HepG2 (cell line): Measurements from ENCODE around the gene ATP11A. TPM values are rescaled to one million over a fixed set of nuclear protein-coding genes. Genes with fewer than 3 reads are reported as not detected.

Experiments used
- ATRX ChIP-seq: sonication (generic); formaldehyde crosslinking; IDR thresholded peaks from 2 replicates; pipeline ENCODE4 v1.4.0; 2020; ENCODE audit warnings: missing genetic modification reagents, borderline replicate concordance
- BATF2 ChIP-seq: sonication (generic); formaldehyde crosslinking; IDR thresholded peaks from 2 replicates; pipeline ENCODE4 v1.8.0; 2022; ENCODE audit warnings: mild to moderate bottlenecking, missing genetic modification reagents, moderate library complexity
- CSRNP1 ChIP-seq: sonication (generic); formaldehyde crosslinking; IDR thresholded peaks from 2 replicates; pipeline ENCODE4 v1.8.1; 2023; ENCODE audit warnings: mild to moderate bottlenecking, missing genetic modification reagents
- ISX ChIP-seq: sonication (generic); formaldehyde crosslinking; conservative IDR thresholded peaks from 2 replicates; pipeline ENCODE4 v1.5.0; 2020; ENCODE audit warnings: missing genetic modification reagents
- LRRFIP1 ChIP-seq: sonication (generic); formaldehyde crosslinking; conservative IDR thresholded peaks from 2 replicates; pipeline ENCODE4 v1.4.0; 2020; ENCODE audit warnings: missing genetic modification reagents
- MTA3 ChIP-seq: sonication (generic); formaldehyde crosslinking; IDR thresholded peaks from 2 replicates; pipeline ENCODE4 v1.4.0; 2020; ENCODE audit warnings: missing genetic modification reagents
- MXD1 ChIP-seq: sonication (generic); formaldehyde crosslinking; IDR thresholded peaks from 2 replicates; pipeline ENCODE4 v1.4.0; 2020; ENCODE audit warnings: mild to moderate bottlenecking, missing genetic modification reagents
- NCOA2 ChIP-seq: sonication (generic); formaldehyde crosslinking; IDR thresholded peaks from 2 replicates; pipeline ENCODE4 v1.8.0; 2022; ENCODE audit warnings: inconsistent platforms
- NKX3-1 ChIP-seq: sonication (generic); formaldehyde crosslinking; IDR thresholded peaks from 2 replicates; pipeline ENCODE4 v1.5.0; 2020; ENCODE audit warnings: missing genetic modification reagents
- RFXANK ChIP-seq: IDR thresholded peaks from 2 replicates; pipeline ENCODE4 v1.6.1; 2016
- SOX5 ChIP-seq: IDR thresholded peaks from 2 replicates; pipeline ENCODE4 v1.6.1; 2016; ENCODE audit warnings: borderline replicate concordance
- SP140L ChIP-seq: sonication (generic); formaldehyde crosslinking; IDR thresholded peaks from 2 replicates; pipeline ENCODE4 v1.4.0; 2020; ENCODE audit warnings: missing genetic modification reagents, borderline replicate concordance
- TIGD3 ChIP-seq: sonication (generic); formaldehyde crosslinking; IDR thresholded peaks from 2 replicates; pipeline ENCODE4 v1.5.1; 2020; ENCODE audit warnings: mild to moderate bottlenecking, missing genetic modification reagents, borderline replicate concordance
- ZNF20 ChIP-seq: sonication (generic); formaldehyde crosslinking; IDR thresholded peaks from 2 replicates; pipeline ENCODE4 v1.4.0; 2020; ENCODE audit warnings: mild to moderate bottlenecking, moderate library complexity, missing genetic modification reagents
- ZNF263 ChIP-seq: sonication (generic); formaldehyde crosslinking; IDR thresholded peaks from 2 replicates; pipeline ENCODE4 v1.4.0; 2020; ENCODE audit warnings: missing genetic modification reagents
- ZNF329 ChIP-seq: sonication (generic); formaldehyde crosslinking; IDR thresholded peaks from 2 replicates; pipeline ENCODE4 v1.9.0; 2021; ENCODE audit warnings: low read depth, mild to moderate bottlenecking, missing genetic modification reagents
- ZNF501 ChIP-seq: sonication (generic); formaldehyde crosslinking; IDR thresholded peaks from 2 replicates; pipeline ENCODE4 v1.5.1; 2020; ENCODE audit warnings: mild to moderate bottlenecking, moderate library complexity, missing genetic modification reagents
- ZNF550 ChIP-seq: sonication (generic); formaldehyde crosslinking; IDR thresholded peaks from 2 replicates; pipeline ENCODE4 v1.4.0; 2020; ENCODE audit warnings: mild to moderate bottlenecking, missing genetic modification reagents, borderline replicate concordance
- polyA plus RNA-seq, 8 experiments: library from polyadenylated mRNA; depleted of rRNA in 3 of 8; stranded (reverse) in 7 of 8; unstranded in 1 of 8; fragments of >200 nt; fragmentation: Illumina TruSeq in 4 of 8; extraction: Trizol in 4 of 8; gene quantifications; 2 replicates each; pipeline versions ENCODE4 v1.2.1 to v1.2.3, GENCODE V29; 2011 to 2016; ENCODE audit warnings: low read depth in 4 of 8, missing spikeins in 1 of 8, mixed read lengths in 1 of 8; ENCODE audit not compliant: insufficient read depth in 1 of 8
- total RNA-seq, 5 experiments: library from RNA; depleted of rRNA; stranded (reverse); fragments of >200 nt; fragmentation: Illumina TruSeq; extraction: Trizol; gene quantifications; 2 replicates each; pipeline ENCODE4 v1.2.3, GENCODE V29; 2016; ENCODE audit warnings: low read depth in 1 of 5
- TF ChIP-seq, protein P1 (sequence below): sonication (generic); formaldehyde crosslinking; IDR thresholded peaks from 2 replicates; pipeline ENCODE4 v1.4.0; 2020; ENCODE audit warnings: missing genetic modification reagents
- TF ChIP-seq, protein P2 (sequence below): sonication (generic); formaldehyde crosslinking; conservative IDR thresholded peaks from 2 replicates; pipeline ENCODE4 v1.8.0; 2022; ENCODE audit warnings: missing genetic modification reagents

Gene ATP11A
- total and polyA plus RNA-seq, 2 of the 13 experiments (the other 11 are each of a cell fraction or from before 2014, with no cell fraction given), result 18.4 to 20.1 TPM

GRCh38 chr13:112894673-112895481 is 205.0 kb downstream of the ATP11A start (continued):
- TF ChIP-seq SP140L (CRISPR knock-in tag), result no peak
- TF ChIP-seq LRRFIP1 (CRISPR knock-in tag), result no peak
- peak; percentile 22; the same call in 1 of the 2 replicates for TF ChIP-seq NCOA2 (CRISPR knock-in tag)
- no peak for TF ChIP-seq ZNF20
- peak; percentile 38; the same call in 1 of the 2 replicates for TF ChIP-seq SOX5
- no peak for TF ChIP-seq CSRNP1 (CRISPR knock-in tag)
- no peak for TF ChIP-seq ATRX (CRISPR knock-in tag)
- TF ChIP-seq MTA3 (CRISPR knock-in tag), result no peak
- TF ChIP-seq RFXANK, result no peak
- 0 out of 2 replicates have a peak, but pooled peaks have one; percentile 64 for TF ChIP-seq NKX3-1
- peak; percentile 25; the same call in 1 of the 2 replicates for TF ChIP-seq ZNF550 (CRISPR knock-in tag)
- TF ChIP-seq, protein P1, sequence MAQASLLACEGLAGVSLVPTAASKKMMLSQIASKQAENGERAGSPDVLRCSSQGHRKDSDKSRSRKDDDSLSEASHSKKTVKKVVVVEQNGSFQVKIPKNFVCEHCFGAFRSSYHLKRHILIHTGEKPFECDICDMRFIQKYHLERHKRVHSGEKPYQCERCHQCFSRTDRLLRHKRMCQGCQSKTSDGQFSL, result no peak
- TF ChIP-seq BATF2 (CRISPR knock-in tag), result no peak
- TF ChIP-seq MXD1, result no peak
- TF ChIP-seq ISX (CRISPR knock-in tag), result no peak
- TF ChIP-seq, protein P2, sequence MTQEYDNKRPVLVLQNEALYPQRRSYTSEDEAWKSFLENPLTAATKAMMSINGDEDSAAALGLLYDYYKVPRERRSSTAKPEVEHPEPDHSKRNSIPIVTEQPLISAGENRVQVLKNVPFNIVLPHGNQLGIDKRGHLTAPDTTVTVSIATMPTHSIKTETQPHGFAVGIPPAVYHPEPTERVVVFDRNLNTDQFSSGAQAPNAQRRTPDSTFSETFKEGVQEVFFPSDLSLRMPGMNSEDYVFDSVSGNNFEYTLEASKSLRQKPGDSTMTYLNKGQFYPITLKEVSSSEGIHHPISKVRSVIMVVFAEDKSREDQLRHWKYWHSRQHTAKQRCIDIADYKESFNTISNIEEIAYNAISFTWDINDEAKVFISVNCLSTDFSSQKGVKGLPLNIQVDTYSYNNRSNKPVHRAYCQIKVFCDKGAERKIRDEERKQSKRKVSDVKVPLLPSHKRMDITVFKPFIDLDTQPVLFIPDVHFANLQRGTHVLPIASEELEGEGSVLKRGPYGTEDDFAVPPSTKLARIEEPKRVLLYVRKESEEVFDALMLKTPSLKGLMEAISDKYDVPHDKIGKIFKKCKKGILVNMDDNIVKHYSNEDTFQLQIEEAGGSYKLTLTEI (CRISPR knock-in tag), result no peak
- TF ChIP-seq ZNF329 (CRISPR knock-in tag), result 0 out of 2 replicates have a peak, but pooled peaks have one; percentile 52
- TF ChIP-seq TIGD3 (CRISPR knock-in tag), result no peak; the same call in 1 of the 2 replicates
- peak; percentile 46; the same call in 1 of the 2 replicates for TF ChIP-seq ZNF263 (CRISPR knock-in tag)
- peak; percentile 64; the same call in 1 of the 2 replicates for TF ChIP-seq ZNF501 (CRISPR knock-in tag)
